ENCODE data around the gene KLF1.

- TF ChIP-seq CTCF (IDR thresholded peaks at IDR 0.05; ENCODE audit: poor library complexity, severe bottlenecking) (no peak), RAD21 (conservative IDR thresholded peaks at IDR 0.05) (no peak), EZH2 (IDR thresholded peaks at IDR 0.05; ENCODE audit: borderline replicate concordance, insufficient read depth, low read length, poor library complexity, severe bottlenecking) (no peak)
These were observed 15.3 kb downstream of the KLF1 start for GRCh38 chr19:12871681-12872080.
